Stomach (tissue), 4 donors: ENCODE measurements around the gene ZC3H15.

ENCODE experiments used
- CTCF ChIP-seq, 7 experiments: fragments of 450-650 bp in 4 of 7; fragments of 200-600 bp in 3 of 7; sonication (generic) in 3 of 7; IDR thresholded peaks; one replicate each; pipeline ENCODE4 v1.5.1; 2016 to 2019; ENCODE audit warnings: antibody characterized with exemption in 7 of 7, control low read depth in 2 of 7, mild to moderate bottlenecking in 1 of 7
- EP300 ChIP-seq: sonication (generic); formaldehyde crosslinking; IDR thresholded peaks from one replicate; pipeline ENCODE4 v1.6.1; 2017; ENCODE audit warnings: antibody characterized with exemption
- POLR2A ChIP-seq, 4 donors: fragments of 450-650 bp; IDR thresholded peaks; one replicate each; pipeline ENCODE4 v1.6.1; 2016; ENCODE audit warnings: antibody characterized with exemption in 4 of 4, control low read depth in 2 of 4, mild to moderate bottlenecking in 1 of 4, moderate library complexity in 1 of 4
- POLR2AphosphoS5 ChIP-seq, 3 donors: sonication (generic); formaldehyde crosslinking; IDR thresholded peaks; one replicate each; pipeline ENCODE4 v1.6.1; 2016; ENCODE audit warnings: antibody characterized with exemption in 3 of 3

DNA sequence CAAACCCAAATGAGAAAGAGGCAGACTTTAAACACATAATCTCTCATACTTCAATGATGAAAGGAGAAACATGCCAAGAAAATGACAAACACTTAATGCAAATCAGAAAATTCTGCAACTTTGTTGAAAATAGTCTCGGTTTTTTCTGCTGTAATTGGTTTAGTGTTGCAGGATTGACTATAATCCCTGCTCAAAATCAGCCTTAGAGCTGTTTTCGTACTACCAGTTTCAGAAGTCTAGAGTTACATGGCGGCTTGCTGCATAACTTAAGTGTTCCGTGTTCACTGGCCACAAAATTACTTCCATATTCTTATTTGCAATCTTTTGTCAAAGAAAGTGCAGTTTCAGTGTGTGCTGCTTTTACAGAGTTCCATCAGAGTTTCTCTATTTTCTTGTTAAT is 54.9 kb downstream of the ZC3H15 start:
- TF ChIP-seq CTCF (IDR thresholded peaks at IDR 0.05) (no peak), POLR2AphosphoS5 (IDR thresholded peaks at IDR 0.05) (no peak), POLR2A (IDR thresholded peaks at IDR 0.05) (no peak), EP300 (no peak)
